ENCODE results near the gene ABTB1. TPM values are rescaled to one million over a fixed set of nuclear protein-coding genes. Genes with fewer than 3 reads are reported as not detected.
A peak's percentile ranks its signal among the peaks of the same experiment; 100 is the strongest.

The ABTB1 gene
- total RNA-seq, 6 experiments from 2014 or later: 9.4 to 20.3 (median 12.2) TPM

DNA sequence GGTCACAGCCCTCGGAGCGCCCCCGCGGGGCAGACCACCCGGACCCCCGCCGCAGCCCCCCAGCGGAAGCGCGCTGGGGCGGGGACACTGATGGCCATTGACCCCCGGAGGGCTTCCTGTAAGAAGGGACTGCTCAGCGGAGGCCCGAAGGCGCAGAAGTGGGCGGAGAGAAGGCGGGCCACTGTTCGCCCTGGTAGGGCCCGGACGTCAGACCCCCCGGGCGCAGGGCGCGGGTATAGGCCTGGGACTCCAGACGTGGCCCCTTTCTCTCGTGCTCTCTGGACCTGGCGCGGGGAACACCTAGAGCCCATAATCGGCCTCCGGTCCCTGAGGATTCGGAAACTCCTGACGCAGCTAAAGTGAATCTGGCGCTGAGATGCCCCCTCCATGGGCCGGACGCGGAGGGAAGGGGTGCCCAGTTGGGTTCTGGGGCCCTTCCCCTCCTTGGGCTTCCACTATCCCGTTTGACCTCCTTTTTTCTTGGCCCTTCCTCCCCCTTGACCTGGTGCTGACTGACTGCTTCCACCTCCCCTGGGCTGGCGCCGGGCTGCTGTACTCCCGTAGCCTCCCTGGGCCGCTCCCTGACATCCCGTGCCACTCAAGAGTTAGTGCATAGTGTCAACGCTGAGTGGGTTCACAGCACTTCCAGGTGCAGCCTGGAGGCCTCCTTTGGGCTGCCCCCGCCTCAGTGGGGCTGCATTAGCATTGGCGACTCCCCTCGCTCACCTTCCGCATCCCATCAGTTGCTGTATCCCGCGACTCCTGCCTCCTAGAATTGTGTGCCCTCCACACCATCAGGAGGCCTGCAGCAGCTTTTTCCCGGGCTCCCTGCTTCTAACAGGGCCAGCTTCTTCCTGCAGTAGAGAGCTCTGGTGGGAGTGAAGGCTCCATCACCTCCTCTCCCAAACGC is 694 bp downstream of the ABTB1 start:
- peak; percentile 42 to 52 (median 50) for ATAC-seq
- Histone ChIP-seq H3K36me3 (no peaks in the 10 kb centered on the region), H3K4me3 (peak overlapping the region; percentile 85 to 88 (median 88)), H3K9me3 (no peaks in the 10 kb centered on the region), H3K27ac (peak overlapping the region; percentile 56 to 76 (median 64)), H3K27me3 (no peaks in the 10 kb centered on the region), H3K4me1 (peaks cover 0 to 10% (median 3%) of the 10 kb centered on the region in 4 donors)
- peak; percentile 64 to 77 (median 68) for DNase-seq
- intact Hi-C loops (cut with DNase I): loop anchor here in 1 of 2 donors (10.0 kb wide), 1 partner anchor 291 kb away; no protein-coding TSS in a partner anchor
- 6% methylated on average over 11 of the region's 51 CpGs for WGBS (ENCODE audit: insufficient coverage, low coverage, low lambda C conversion rate, missing lambda C conversion rate)
- TF ChIP-seq, protein P1, sequence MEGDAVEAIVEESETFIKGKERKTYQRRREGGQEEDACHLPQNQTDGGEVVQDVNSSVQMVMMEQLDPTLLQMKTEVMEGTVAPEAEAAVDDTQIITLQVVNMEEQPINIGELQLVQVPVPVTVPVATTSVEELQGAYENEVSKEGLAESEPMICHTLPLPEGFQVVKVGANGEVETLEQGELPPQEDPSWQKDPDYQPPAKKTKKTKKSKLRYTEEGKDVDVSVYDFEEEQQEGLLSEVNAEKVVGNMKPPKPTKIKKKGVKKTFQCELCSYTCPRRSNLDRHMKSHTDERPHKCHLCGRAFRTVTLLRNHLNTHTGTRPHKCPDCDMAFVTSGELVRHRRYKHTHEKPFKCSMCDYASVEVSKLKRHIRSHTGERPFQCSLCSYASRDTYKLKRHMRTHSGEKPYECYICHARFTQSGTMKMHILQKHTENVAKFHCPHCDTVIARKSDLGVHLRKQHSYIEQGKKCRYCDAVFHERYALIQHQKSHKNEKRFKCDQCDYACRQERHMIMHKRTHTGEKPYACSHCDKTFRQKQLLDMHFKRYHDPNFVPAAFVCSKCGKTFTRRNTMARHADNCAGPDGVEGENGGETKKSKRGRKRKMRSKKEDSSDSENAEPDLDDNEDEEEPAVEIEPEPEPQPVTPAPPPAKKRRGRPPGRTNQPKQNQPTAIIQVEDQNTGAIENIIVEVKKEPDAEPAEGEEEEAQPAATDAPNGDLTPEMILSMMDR (IDR thresholded peaks at IDR 0.05): no peak

DNA sequence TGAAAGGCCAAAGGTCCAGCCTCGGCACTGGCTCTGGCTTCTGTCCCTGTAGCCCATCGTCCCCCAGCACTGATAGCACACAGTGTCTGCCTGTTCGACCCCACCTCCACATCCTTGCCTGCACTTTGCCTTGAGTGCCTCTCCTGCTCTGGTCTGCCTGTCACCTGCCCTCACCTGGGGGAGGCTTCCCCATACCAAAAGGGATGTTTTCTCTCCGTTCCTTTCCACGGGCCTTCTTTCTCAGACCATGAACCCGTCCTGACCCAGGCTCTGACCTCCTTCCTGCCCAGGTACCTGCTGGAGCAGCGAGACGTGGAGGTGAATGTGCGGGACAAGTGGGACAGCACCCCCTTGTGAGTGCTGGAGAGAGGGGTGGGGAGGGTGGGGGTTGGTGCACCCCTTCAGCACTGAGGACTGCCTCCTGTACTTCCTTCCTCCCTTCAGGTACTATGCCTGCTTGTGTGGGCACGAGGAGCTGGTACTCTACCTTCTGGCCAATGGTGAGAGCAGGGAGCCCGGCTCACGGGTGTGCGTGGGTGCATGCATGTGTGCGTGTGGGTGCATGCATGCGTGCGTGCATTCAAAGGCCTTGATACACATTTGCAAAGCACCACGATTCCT is 1.5 kb downstream of the ABTB1 start:
- no peak for TF ChIP-seq POLR2A (IDR thresholded peaks at IDR 0.05)
- TF ChIP-seq, protein P1 (IDR thresholded peaks at IDR 0.05): no peak
- no peaks in the 10 kb centered on the region for H3K36me3 ChIP-seq
- no peak overlapping the region for H3K27ac ChIP-seq
- peaks cover 0 to 10% (median 3%) of the 10 kb centered on the region in 4 donors for H3K4me1 ChIP-seq
- DNase-seq: peak; percentile 12 to 48 (median 46)
- WGBS (ENCODE audit: insufficient coverage, low coverage, low lambda C conversion rate, missing lambda C conversion rate): 72% methylated on average over 6 of the region's 17 CpGs
- no peaks in the 10 kb centered on the region for H3K27me3 ChIP-seq
- no peak for ATAC-seq
- H3K4me3 ChIP-seq: peak overlapping the region in 1 of 3 donors; percentile 88
- intact Hi-C loops (cut with DNase I): loop anchor here in 1 of 2 donors (10.0 kb wide), 1 partner anchor 291 kb away; no protein-coding TSS in a partner anchor
- H3K9me3 ChIP-seq: no peaks in the 10 kb centered on the region

DNA sequence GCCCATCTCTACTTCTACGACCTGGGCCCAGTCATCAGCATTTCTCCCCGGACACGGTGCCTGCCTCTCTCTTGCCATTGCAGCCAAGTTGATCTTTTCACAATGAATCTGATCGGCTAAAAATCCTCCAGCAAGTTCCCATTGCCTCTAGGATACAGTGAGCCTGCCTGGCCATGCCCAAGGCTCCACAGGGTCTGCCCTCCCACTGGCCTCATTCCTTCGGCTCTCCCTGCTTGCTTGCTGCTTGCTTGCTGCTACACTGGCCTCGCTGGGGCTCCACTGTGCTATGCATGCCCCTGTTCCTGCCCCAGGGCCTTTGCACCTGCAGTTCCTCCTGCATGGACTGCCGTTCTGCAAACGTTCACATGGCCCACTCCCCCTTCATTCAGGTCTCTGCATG is 2.0 kb downstream of the ABTB1 start:
- intact Hi-C loops (cut with DNase I): loop anchor here in 1 of 2 donors (10.0 kb wide), 1 partner anchor 290 kb away; no protein-coding TSS in a partner anchor
- peaks cover 0 to 10% (median 3%) of the 10 kb centered on the region in 4 donors for H3K4me1 ChIP-seq

More for the DNA sequence above, 2.0 kb downstream of the ABTB1 start:
- ATAC-seq (no peak), DNase-seq (peak; percentile 14 to 46 (median 46))
- Histone ChIP-seq H3K27me3 (no peaks in the 10 kb centered on the region), H3K9me3 (no peaks in the 10 kb centered on the region), H3K27ac (no peak overlapping the region), H3K36me3 (no peaks in the 10 kb centered on the region), H3K4me3 (no peak overlapping the region)
- TF ChIP-seq, protein P1 (IDR thresholded peaks at IDR 0.05): no peak
- no peak for TF ChIP-seq POLR2A (IDR thresholded peaks at IDR 0.05)
- whole genome bisulfite sequencing (ENCODE audit: insufficient coverage, low coverage, low lambda C conversion rate, missing lambda C conversion rate): 92% methylated on average over 6 of the region's 8 CpGs

Data from right lobe of liver (tissue), 6 donors.